Activated T-cell treated with anti-CD3 and anti-CD28 coated beads, Interleukin-2, amount 50 U/mL, for 1 hour (primary cell): ENCODE results near the gene CDRT15L2.
"Not testable (repeated sequence)": the region's sequence is repeated elsewhere in the genome, so short reads cannot be mapped to it uniquely, and the experiment has no call there.

Experiments
- DNase-seq: peaks from one replicate; pipeline ENCODE4 v3.0.0-alpha.2; 2020

CDRT15L2 gene

DNA sequence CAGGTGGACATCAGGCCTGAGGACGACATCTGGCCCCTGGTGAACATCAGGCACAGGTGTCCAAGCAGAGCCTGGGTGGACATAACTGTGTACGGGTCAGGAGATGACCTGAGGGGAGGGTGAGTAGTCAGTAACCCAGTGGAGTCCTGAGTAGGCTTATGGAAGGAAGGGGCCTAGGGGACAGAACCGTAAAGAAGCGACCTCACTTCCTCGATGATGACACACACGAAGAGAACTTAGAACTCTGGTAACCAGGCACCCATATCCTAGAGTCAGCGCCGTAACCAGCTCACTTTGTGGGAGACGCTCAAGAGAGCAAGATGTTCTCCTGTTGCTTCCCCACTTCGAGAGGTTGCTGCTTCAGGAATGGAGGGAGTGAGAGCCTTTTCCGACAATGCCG, at the start of gene CDRT15L2:
Gene CDRT15L2, plus strand, starts transcription at position 301 of the 400 bp plus-strand sequence. Its CDS starts 20 bp downstream, at position 321.
- DNase-seq: not testable (repeated sequence)

DNA sequence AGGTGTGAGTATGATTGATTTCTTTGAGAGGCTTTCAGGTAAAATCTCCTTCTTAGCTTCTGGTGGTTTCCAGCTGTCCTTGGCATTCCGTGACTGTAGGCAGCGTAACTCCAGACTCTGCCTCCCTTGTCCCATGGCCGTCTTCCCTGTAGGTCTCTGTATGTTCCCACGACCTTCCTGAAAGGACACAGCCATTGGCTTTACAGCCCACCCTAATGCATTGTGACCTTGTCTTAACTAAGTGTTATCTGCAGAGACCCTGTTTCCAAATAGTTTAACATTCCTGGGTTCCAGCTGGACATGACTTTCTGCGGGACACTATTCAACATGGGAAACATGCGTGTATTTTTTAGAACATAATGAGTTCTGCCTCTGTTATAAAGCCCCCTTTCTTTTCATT, 49.4 kb upstream of the CDRT15L2 start:
- DNase-seq: not testable (repeated sequence)

DNA sequence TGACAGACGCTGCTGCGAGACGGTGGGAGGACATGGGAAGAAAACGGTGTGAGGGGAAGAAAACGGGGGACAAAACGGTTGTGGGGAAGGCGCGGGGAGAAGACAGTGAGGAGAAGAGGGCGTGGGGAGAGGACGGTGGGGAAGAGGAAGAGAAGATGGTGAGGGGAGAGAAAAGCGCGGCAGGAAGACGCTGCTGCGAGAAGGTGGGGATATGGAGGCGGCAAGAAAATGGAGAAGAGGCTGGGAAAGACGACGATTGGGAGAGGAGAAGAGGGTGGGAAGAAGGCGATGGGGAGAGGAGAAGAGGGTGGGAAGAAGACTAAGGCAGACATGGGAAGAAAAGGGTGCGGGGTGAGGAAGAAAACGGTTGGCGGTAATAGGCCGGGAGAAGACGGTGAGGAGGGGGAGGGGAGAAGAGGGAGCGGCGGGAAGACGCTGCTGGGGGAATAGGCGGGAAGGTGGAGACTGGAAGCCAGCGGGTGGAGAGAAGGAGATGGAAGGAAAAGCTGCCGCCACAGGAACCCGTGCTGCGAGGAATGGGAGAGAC, 46.9 kb upstream of the CDRT15L2 start:
- DNase-seq: not testable (repeated sequence)

DNA sequence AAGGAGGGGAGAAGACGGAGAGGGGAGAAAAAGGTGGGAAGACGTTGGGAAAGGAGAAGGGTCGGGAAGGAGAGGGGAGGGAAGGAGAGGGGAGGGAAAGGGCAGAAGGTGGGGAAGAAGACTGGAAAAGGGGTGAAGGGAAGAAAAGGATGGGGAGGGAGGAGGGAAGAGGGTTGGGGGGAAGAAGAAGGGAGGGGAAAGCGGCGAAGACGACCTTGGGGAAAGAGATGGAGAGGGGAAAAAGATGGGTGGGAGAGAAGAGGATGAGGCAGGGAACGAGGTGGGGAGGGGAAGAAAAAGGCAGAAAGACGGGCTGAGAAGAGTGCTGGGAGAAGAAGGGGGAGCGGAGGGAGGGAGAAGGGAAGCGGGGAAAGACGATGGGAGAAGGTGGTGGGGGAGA, 46.3 kb upstream of the CDRT15L2 start:
- DNase-seq: not testable (repeated sequence)

DNA sequence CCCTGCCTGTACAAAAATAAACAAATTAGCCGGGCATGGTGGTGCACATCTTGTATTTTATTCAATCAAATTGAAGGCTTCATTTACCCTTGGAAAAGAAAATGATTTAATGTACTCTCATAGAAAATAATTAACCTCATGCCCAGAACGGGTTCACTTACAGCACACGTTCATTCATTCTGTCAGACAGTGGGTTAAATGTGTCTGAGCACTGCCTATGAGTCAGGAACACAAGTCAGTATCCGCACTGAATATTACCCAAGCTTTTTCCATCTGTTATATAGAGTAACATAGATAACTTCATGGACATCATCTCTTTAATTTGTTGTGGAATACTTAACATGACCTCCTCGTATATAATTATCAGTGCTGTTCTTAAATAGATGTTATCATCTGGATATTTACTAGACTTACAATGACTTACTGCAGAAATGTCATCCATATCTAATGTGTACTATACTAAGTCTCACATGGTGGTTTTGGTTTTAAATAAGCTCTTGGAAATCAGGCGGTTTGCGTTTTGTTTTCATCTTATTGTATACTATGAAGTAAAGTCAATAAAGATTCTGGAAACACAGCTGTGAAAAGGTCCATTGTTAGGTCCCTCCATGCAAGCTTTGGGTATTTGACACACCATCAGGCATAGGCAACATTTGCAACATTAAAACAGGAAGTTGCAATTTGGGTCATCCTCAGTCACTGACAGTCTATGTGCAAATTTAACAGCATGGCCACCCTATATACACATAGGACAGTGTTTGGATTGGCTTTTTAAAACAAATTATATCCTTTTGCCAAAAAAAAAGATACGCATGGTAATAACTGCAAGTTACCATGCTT, 44.6 kb upstream of the CDRT15L2 start:
- not testable (repeated sequence) for DNase-seq

DNA sequence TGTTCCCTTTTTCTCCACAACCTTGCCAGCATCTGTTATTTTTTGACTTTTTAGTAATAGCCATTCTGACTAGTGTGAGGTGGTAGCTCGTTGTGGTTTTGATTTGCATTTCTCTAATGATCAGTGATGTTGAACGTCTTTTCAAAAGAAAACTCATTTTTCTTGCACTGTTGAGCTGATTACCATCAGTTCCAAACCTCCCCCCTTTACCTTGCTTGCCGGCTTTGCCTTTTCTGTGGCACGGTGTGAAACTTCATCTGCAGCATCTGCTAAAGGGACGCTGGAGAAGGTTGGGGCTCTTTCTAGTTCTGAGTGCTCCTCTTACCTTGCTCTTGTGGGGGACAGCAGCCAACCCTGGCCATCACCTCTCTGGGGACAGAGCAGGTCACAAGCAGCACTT, 39.1 kb upstream of the CDRT15L2 start:
- not testable (repeated sequence) for DNase-seq

DNA sequence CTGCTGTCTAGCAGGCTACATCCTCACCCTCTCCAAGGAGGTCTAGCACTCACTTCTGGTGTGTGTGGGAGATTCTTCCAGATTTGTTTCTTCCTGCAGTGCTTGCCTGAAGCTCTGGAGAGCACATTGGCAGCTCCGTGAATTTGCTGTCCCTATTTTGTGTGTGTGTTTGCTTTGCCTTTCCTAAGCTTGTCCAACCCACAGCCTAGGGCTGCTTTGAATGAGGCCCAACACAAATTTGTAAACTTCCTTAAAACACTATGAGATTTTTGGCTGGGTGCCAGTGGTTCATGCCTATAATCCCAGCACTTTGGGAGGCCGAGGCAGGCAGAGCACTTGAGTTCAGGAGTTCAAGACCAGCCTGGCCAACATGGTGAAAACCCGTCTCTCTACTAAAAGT, 38.7 kb upstream of the CDRT15L2 start:
- not testable (repeated sequence) for DNase-seq

DNA sequence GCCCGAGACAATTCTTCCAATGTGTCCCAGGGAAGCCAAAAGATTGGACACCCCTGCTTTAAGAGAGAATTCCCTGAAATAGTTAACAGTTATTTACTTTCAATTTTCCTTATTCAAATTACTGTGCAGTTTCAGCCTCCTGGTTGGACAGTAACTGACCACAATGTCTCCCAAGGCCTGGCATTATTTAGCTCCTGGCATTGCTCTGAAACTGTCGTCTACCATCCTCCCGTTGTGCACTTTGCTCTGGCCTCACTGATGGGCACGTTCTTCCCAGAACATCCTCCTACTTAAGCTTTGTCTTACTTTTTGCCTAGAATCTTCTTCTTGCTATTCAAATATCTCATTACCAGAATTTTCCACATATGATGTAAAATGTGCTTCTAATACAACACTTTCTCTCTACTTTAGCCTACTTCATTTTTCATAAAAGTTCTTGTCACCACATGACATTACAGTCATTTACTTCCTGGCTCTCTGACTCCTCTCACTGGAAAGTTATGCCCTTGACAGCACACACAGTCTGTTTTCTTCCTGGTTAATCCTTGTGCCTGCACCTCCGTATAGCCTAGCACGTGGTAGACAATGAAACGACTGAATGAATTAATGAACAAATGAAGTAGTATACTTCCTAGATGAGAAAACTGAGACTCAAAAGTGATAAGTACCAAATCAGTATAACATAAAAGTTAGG, 37.5 kb upstream of the CDRT15L2 start:
- not testable (repeated sequence) for DNase-seq

DNA sequence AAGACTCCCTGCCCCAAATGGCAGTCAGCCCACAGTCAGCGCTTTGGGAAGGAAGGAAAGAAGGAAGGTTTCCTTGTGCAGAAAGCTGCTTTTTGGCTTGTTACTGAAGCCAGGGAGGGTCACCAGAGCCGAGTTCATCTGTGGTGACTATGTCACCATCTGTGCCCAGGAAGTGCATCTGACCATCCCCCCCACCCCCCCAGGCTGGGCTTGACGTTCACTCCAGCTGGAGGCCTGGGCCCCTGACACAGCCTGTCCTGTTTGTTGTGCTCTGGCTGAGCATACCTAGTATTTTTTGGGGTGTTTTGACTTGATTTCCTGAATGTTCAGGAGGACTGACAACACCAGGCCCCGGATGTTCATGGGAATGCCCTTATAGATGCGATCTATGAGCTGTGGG, 31.6 kb upstream of the CDRT15L2 start:
- not testable (repeated sequence) for DNase-seq

DNA sequence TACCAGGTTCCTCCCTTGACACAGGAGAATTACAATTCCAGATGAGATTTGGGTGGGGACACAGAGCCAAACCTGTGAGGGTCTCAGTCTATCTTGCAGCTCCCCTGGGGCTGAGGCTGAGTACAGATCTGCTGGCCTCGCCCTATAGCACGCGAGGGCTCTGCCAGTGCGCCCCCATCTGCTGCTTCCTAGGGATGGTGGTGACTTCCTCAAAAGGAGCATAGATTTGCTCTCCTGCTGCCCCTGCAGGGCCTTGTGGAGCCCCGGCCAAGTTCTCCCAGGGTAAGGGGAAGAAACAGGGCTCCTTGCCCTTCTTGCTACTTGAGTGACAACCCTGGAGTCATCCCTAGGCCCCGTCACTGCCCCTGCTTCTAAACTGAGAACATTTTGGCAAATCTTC, 26.6 kb upstream of the CDRT15L2 start:
- DNase-seq: not testable (repeated sequence)

DNA sequence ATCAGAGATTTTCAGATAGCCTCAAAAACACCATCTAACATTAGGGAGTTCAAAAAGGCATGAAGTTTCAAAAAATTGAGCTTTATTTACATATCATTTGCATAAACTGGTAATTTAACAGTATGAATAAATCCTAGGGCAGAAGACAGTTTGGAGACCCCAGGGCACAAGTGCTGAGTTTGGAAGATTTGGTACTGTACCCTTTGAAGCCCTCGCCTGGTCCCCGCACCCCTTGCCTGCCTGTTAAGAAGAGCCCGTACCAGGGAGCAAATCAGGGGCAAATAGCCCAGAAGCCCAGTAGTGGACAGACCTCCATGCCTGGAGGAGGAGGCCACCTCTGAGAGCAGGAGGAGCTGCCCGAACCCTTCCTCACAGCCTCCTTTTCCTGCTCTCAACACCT, 24.8 kb upstream of the CDRT15L2 start:
- not testable (repeated sequence) for DNase-seq

DNA sequence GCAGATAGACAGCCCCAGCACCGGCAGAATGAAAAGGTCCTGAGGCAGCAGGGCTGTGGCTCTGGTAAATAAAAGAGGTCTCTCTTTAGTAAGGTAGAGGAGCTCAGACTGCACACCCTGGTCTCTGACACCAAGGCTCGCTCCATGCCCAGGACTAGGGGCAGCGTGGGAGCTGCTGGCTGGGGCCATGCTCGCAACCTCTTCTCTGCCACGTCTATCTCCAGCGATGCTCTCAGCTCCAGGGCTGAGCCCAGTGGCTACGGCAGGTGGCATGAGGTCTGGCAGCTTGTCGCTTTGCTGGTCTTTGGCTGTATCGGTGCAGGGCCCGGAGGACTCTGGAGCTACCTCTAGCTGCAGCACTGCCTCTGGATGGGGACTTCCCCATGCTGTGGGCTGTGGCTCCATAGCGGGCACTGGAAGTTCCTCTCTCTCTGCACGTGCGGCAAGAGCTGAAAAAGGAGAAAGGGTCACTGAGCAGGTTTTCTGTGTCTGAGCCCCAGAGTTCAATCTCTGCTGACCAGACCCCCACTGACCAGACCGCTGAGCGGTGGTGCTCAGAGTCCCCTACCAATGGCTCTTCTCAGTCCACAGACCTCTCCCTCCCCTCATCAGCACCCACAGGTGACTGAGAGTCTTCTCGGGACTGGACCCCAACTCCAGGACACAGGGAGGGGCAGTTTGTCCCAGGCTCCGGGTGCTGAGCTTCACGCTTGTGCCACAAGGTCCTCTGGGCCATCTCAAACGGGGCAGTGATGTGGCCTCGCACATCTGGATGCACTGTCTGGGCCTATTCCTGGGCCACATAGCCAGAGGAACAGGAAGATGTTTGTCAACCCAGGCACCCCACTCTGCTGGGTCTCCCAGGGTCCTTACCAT, 24.2 kb upstream of the CDRT15L2 start:
- DNase-seq: not testable (repeated sequence)

DNA sequence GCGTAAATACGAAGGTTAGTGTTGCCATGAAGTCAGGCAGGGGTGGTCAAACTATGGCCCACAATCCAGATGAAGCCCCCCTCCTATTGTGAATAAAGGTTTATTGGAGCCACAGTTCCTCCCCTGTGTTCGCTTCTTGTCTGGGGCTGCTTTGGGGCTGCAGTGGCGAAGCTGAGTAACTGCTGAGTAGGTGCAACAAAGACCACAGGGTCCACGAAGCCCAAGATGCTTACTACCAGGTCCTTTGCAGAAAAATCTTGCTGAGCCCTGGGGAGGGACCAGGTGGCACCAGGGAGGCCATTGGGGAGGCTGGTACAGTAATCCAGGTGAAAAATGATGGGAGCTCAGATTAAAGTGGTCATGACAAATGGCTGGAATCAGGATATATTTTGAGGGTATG, 21.4 kb upstream of the CDRT15L2 start:
- DNase-seq: not testable (repeated sequence)

DNA sequence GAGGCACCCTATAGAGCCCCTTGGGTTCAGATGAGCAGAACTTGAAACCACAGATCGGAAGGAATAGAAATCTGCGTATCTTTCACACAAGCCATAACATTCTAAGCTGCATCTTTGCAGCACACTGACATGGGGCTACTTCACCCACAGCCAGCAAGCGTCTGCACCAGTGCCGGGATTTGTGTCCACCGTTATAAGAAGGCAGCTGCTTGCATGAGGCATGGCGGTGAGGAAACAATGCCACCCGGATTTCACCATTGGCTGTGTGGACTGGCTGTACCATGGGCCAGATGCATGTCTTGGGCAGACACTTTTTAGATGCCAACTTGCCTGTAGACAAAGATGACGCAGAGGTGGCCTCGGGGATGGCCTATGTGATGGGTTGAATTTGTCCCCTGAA, 20.5 kb upstream of the CDRT15L2 start:
- not testable (repeated sequence) for DNase-seq

DNA sequence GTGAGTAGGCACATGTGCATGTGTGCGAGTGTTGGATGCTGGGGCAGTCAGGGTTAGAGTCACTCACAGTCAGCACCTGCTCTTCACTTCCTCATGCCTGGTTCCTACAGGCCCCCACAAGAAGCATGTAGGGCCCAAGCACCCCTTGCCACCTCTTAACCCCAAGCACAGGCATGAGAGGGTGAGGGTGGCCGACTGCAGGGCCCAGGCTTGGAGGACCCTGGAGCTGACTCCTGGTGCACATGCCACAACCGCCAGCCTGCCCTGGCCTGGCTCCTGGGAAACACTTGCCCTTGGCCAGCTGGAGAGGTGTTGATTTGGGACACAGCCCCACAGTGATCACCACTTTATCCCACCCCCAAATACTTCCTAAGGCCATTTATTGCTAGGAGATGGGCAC, 16.9 kb upstream of the CDRT15L2 start:
- DNase-seq: no peak

DNA sequence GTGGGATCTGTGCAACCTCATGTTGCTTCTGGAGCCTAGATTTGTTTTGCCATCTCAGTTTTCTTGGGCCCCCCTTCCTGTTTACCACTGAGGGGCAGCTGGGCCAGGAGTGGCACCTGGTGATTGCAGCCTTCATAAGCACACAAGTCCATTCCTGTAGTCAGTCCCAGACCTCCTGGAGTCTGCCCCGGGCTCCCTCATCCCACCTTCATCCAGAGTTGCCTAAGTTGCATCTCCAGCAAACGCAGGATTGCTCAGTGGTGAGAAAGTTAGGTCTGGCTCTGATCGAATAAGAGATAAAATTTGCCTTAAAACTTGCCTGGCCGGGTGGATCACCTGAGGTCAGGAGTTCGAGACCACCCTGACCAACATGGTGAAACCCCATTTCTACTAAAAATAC, 14.3 kb upstream of the CDRT15L2 start:
- DNase-seq: not testable (repeated sequence)

DNA sequence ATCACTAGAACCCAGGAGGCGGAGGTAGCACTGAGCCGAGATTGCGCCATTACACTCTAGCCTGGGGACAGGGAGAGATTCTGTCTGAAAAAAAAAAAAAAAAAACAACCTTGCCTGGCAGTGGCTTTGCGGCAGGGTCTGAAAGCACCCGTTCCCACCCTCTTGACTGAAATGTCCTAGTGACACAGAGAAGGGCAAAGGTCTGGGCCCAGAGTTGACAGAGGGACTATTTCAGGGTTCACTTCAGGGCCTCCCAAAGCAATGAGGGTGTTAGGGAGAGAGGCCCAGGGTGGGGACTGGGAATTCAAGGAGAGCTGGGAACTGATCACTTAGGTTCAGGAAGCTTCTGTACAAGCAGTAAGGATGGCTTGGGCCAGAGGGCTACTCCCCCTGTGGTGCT, 13.8 kb upstream of the CDRT15L2 start:
- DNase-seq: no peak

DNA sequence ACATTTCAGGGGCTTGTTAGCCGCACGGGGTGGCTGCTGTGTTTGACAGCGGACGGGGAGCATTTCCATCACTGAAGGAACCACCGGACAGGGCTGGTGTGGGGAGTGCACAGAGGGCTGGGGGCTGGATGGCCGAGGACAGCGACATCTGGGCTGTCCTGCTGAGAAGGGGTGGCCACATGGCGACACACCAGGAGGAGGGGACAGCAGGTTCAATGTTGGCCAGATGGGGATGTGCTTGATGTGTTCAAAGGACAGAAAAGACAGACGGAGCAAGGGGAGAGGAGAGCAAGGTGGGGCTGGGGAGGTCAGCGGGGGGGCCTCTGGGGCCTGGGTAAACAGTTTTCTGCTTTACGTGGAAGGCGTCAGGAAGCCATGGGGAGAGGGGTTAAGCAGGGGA, 12.8 kb upstream of the CDRT15L2 start:
- not testable (repeated sequence) for DNase-seq

DNA sequence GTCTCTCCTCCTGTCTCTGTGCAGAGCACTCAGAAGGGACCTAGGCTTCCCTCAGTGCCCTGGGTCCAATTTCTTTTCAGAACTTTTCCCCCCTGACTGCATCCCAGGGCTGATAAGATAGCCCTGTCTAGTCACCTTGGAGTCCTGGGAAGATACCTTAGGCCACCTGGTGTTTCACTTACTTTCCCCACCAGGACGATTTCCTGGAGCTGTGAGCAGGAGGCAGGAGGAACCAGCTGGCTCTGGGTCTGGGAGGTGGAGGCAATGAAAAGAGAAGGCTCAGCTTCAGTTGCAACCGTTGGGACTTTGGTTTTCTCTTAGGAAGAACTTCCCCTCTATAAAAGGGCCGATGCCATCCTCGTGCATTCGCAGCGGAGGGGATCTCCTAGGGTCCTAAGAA, 12.1 kb upstream of the CDRT15L2 start:
- DNase-seq: not testable (repeated sequence)

DNA sequence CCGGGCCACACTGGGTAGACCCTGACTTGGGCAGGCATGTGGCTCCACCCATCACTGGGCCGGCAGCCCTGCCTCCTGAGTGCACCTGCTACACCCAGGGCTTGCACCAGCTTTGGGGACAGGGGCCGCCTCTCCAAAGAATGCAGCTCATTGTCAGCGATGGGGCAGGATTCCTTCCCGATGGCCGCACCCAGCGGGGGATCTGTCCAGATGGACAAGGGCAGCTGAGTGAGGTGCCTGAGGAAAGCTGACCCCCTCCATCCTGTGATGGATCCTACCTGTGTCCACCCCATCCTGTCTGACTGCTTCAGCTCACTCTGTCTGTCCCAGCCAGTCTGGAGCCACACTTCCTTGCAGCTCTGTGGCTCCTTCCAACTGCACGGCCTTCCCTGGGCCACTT, 10.9 kb upstream of the CDRT15L2 start:
- not testable (repeated sequence) for DNase-seq

DNA sequence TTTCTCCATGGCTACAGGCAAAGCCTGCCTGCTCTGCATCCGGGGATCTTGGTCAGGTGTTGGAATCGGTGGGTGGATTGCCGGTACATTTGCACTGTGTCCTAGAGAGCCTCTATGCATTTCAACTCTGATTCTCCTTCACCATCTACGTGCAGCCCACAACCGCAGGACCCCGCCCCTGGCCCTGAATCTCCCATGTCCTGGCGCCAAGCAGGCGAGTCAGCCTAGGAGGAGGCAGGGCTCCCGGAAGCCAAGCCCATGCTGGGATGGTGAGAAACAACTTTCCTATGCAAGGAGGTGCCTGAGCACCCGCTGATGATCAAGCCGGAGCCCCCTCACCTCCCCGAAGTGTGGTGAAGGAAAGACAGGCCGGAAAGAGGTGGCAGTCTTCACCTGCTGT, 7.9 kb upstream of the CDRT15L2 start:
- not testable (repeated sequence) for DNase-seq

DNA sequence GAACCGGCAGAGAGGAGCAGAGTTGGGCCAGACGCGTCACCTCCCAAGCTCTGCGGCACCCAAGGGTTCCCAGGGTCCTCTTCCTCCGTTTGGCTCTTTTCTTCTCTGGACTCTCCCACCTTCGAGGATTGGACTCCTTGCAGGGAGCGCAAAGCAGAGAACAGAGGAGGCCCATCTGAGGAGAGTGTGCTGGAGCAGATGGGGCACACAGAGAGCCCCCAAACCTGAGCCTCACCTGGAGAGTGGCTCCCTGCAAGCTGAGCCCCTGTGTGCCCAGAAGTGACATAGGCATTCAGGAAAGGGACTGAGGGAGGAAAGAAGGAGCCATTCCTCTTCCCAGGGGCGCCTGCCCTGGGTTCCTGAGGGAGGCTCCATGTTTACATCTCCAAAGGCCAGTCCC, 6.3 kb upstream of the CDRT15L2 start:
- not testable (repeated sequence) for DNase-seq

DNA sequence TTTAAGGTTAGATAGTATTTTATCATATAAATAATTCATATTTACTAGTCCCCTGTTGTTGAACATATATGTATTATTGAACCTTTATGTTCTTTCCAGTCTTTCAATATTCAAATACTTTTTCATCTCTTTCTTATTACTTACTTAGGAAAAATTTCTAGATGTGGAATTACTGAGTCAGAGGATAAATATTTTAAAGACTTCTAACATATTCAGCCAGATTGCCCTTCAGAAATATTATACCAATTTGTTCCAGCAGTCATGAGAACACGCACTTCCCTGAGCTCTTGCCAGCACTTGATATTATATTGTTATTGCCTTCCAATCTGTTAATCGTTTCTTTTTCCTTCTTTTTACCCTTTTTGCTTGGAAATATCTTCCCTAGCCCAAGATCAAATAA, 4.5 kb upstream of the CDRT15L2 start:
- not testable (repeated sequence) for DNase-seq
